Prostate gland (tissue), 2 donors: ENCODE measurements around the gene SHROOM2.

Source experiments
- POLR2A ChIP-seq: fragments of 450-650 bp; IDR thresholded peaks from one replicate; pipeline ENCODE4 v1.6.1; 2016; ENCODE audit warnings: antibody characterized with exemption, mild to moderate bottlenecking
- POLR2AphosphoS5 ChIP-seq: sonication (generic); formaldehyde crosslinking; IDR thresholded peaks from one replicate; pipeline ENCODE4 v1.6.1; 2017; ENCODE audit warnings: antibody characterized with exemption
- TF ChIP-seq, protein P1 (sequence below), 4 experiments: fragments of 200-600 bp in 2 of 4; fragments of 450-650 bp in 2 of 4; sonication (generic) in 2 of 4; IDR thresholded peaks; 1 replicate in 3 of 4; 2 replicates in 1 of 4; pipeline ENCODE4 v1.5.1; 2016 to 2019; ENCODE audit warnings: antibody characterized with exemption in 4 of 4, mild to moderate bottlenecking in 2 of 4, moderate library complexity in 2 of 4

DNA sequence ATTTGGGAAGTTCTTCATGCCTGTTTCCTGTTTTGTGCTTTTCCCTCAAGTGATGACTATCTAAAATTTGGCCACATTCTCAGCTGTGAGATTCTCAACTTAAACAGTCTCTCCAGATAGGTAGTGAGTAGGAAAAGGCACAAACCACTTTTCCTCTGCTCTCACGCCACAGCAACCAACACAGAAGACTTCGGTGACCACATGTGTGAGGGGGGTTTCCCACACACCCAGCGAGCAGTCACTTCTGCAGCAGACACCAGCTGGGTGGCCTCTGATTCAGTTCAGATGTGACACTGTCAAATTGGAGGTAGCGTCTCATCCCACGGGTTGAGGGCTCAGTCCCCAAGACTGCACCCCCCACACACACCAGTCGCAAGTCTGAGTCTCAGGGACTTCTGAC, 155.9 kb downstream of the SHROOM2 start:
- TF ChIP-seq, protein P1, sequence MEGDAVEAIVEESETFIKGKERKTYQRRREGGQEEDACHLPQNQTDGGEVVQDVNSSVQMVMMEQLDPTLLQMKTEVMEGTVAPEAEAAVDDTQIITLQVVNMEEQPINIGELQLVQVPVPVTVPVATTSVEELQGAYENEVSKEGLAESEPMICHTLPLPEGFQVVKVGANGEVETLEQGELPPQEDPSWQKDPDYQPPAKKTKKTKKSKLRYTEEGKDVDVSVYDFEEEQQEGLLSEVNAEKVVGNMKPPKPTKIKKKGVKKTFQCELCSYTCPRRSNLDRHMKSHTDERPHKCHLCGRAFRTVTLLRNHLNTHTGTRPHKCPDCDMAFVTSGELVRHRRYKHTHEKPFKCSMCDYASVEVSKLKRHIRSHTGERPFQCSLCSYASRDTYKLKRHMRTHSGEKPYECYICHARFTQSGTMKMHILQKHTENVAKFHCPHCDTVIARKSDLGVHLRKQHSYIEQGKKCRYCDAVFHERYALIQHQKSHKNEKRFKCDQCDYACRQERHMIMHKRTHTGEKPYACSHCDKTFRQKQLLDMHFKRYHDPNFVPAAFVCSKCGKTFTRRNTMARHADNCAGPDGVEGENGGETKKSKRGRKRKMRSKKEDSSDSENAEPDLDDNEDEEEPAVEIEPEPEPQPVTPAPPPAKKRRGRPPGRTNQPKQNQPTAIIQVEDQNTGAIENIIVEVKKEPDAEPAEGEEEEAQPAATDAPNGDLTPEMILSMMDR (IDR thresholded peaks at IDR 0.05) = no peak
- TF ChIP-seq POLR2A (no peak), POLR2AphosphoS5 (no peak)
